Measurements from ENCODE around the gene PVRIG.

- TF ChIP-seq CXXC5 (CRISPR knock-in tag; IDR thresholded peaks at IDR 0.05) (no peak), ELF4 (CRISPR knock-in tag; IDR thresholded peaks at IDR 0.05) (no peak)
Measured at GRCh38 chr7:100248483-100248882, 28.7 kb downstream of the PVRIG start.

Data from K562 (cell line).